NCI-H2171 treated with DMSO at 0.1 percent for 48 hours (cell line): ENCODE data around the gene OTULIN.
A peak's percentile ranks its signal among the peaks of the same experiment; 100 is the strongest.

Source experiments
- DNase-seq: peaks from one replicate; lab custom pipeline; 2025; lab: John Stamatoyannopoulos, UW

Gene OTULIN

GRCh38 chr5:14664270-14665100, at the start of gene OTULIN:
TSS of gene OTULIN (plus strand) at chr5:14664718. CDS start at chr5:14664826, 108 bp downstream.
- peak; percentile 89 for DNase-seq

GRCh38 chr5:14615365-14615764, 49.2 kb upstream of the OTULIN start:
- DNase-seq = peak; percentile 92

- DNase-seq = no peak
These were observed 47.1 kb upstream of the OTULIN start for GRCh38 chr5:14617441-14617840.

GRCh38 chr5:14627270-14627669, 37.2 kb upstream of the OTULIN start:
- no peak for DNase-seq

GRCh38 chr5:14628346-14628745, 36.2 kb upstream of the OTULIN start:
- no peak for DNase-seq

- DNase-seq = peak; percentile 35
These were observed 33.8 kb upstream of the OTULIN start for GRCh38 chr5:14630671-14631070.

GRCh38 chr5:14635656-14636055, 28.9 kb upstream of the OTULIN start:
- no peak for DNase-seq

GRCh38 chr5:14640765-14641164, 23.8 kb upstream of the OTULIN start:
- DNase-seq = no peak

GRCh38 chr5:14644623-14645237, 19.8 kb upstream of the OTULIN start:
- no peak for DNase-seq

- DNase-seq = no peak
These were observed 14.5 kb upstream of the OTULIN start for GRCh38 chr5:14650052-14650451.

- DNase-seq = no peak
These were observed 9.3 kb upstream of the OTULIN start for GRCh38 chr5:14655146-14655741.

- no peak for DNase-seq
These were observed 7.6 kb upstream of the OTULIN start for GRCh38 chr5:14656898-14657297.

- DNase-seq = no peak
These were observed 4.5 kb upstream of the OTULIN start for GRCh38 chr5:14659821-14660607.

GRCh38 chr5:14660833-14661232, 3.7 kb upstream of the OTULIN start:
- DNase-seq = no peak

- no peak for DNase-seq
These were observed 1.7 kb upstream of the OTULIN start for GRCh38 chr5:14662721-14663260.

GRCh38 chr5:14663734-14664269, 716 bp upstream of the OTULIN start:
- DNase-seq = peak; percentile 56

- peak; percentile 26 for DNase-seq
These were observed 744 bp downstream of the OTULIN start for GRCh38 chr5:14665101-14665822.

GRCh38 chr5:14665949-14666348, 1.4 kb downstream of the OTULIN start:
- peak; percentile 22 for DNase-seq

- no peak for DNase-seq
These were observed 1.8 kb downstream of the OTULIN start for GRCh38 chr5:14666357-14666756.

GRCh38 chr5:14667290-14667689, 2.8 kb downstream of the OTULIN start:
- DNase-seq = no peak

GRCh38 chr5:14667770-14668169, 3.3 kb downstream of the OTULIN start:
- no peak for DNase-seq
